ENCODE results near the gene RXRA.

The RXRA gene

GRCh38 chr9:134388976-134389375, 62.7 kb downstream of the RXRA start:
- Histone ChIP-seq H3K4me3 (ENCODE audit: low read length) (no peak overlapping the region), H3K9me3 (replicated peaks; ENCODE audit: low read length) (no peaks in the 10 kb centered on the region), H3K4me2 (ENCODE audit: low read length) (no peak overlapping the region), H3K27me3 (ENCODE audit: control insufficient read depth, insufficient read depth, low read length) (no peaks in the 10 kb centered on the region), H3K4me1 (ENCODE audit: control insufficient read depth, insufficient read depth, low read length) (peaks cover 28% of the 10 kb centered on the region), H3K9ac (ENCODE audit: low read depth, low read length) (no peak overlapping the region), H3K36me3 (ENCODE audit: insufficient read depth, low read length) (no peaks in the 10 kb centered on the region)

DNA sequence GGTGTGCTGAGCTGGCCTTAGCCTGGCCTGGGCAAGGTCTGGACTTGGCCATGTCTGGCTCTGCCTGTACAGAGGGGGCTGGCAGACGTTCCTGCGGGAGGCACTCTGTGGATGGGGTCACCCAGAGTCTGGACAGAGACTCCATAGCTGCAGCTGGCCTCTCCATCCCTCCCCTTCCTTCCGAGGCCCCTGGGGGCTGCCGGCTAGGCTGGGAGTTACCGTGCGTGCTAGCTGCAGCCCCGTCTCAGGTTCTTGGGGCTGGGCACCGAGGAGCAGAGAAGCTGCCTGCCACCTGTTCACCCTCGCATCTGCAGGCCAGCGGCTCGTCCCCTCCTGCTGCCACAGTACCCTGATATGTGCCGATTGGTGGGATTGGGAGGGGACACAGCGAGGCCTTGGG, 63.4 kb downstream of the RXRA start:
- peaks cover 25% of the 10 kb centered on the region for H3K4me1 ChIP-seq (ENCODE audit: control insufficient read depth, insufficient read depth, low read length)

DNA sequence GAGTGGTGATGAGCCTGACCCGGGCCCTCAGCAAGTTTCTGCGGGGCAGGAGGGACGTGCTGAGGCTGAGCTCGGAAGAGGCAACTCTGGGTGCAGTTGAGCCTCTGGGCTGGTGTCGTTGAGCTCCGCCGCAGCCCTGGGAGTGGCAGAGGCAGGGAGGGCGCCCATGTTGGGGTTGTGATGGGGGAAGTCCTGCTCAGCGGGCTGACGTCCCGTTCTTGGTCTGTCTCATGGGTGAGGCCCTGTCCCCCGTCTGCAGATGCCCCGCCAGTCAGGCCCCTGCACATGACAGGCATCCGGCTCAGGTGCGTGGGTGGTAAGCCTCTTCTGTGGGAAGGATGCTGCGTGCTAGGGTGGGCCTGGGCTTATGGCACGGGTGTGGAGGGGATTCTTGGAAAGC, 64.3 kb downstream of the RXRA start:
- Histone ChIP-seq H3K4me3 (ENCODE audit: low read length) (no peak overlapping the region), H3K9ac (ENCODE audit: low read depth, low read length) (no peak overlapping the region), H3K4me1 (ENCODE audit: control insufficient read depth, insufficient read depth, low read length) (peaks cover 16% of the 10 kb centered on the region), H3K36me3 (ENCODE audit: insufficient read depth, low read length) (no peaks in the 10 kb centered on the region), H3K9me3 (replicated peaks; ENCODE audit: low read length) (no peaks in the 10 kb centered on the region), H3K4me2 (ENCODE audit: low read length) (no peak overlapping the region), H3K27me3 (ENCODE audit: control insufficient read depth, insufficient read depth, low read length) (no peaks in the 10 kb centered on the region)

More for the DNA sequence above, 63.4 kb downstream of the RXRA start:
- Histone ChIP-seq H3K27me3 (ENCODE audit: control insufficient read depth, insufficient read depth, low read length) (no peaks in the 10 kb centered on the region), H3K4me2 (ENCODE audit: low read length) (no peak overlapping the region), H3K4me3 (ENCODE audit: low read length) (no peak overlapping the region), H3K36me3 (ENCODE audit: insufficient read depth, low read length) (no peaks in the 10 kb centered on the region), H3K9ac (ENCODE audit: low read depth, low read length) (no peak overlapping the region), H3K9me3 (replicated peaks; ENCODE audit: low read length) (no peaks in the 10 kb centered on the region)

DNA sequence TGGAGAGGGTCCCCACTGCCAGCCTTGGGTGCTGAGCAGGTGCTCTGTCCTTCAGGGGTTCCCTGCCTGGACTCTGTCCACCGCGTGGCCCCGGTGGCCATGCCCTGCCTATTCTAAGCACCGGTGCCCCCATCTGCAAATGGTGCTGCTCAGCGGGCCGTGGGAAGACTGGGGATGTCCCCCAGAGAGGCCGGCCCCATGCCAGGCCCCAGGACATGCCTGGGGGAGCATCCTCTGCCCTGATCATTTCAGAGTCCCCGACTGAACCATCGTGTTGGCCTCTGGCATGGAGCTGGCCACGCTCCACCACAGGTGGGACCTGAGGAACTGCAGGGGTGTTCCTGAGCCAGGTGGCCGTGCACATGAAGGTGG, 64.7 kb downstream of the RXRA start:
- H3K9ac ChIP-seq (ENCODE audit: low read depth, low read length), result no peak overlapping the region
- H3K9me3 ChIP-seq (replicated peaks; ENCODE audit: low read length), result no peaks in the 10 kb centered on the region
- no peaks in the 10 kb centered on the region for H3K27me3 ChIP-seq (ENCODE audit: control insufficient read depth, insufficient read depth, low read length)
- no peaks in the 10 kb centered on the region for H3K36me3 ChIP-seq (ENCODE audit: insufficient read depth, low read length)
- H3K4me2 ChIP-seq (ENCODE audit: low read length), result no peak overlapping the region
- peaks cover 16% of the 10 kb centered on the region for H3K4me1 ChIP-seq (ENCODE audit: control insufficient read depth, insufficient read depth, low read length)
- H3K4me3 ChIP-seq (ENCODE audit: low read length), result no peak overlapping the region

- Histone ChIP-seq H3K4me3 (ENCODE audit: low read length) (no peak overlapping the region), H3K9ac (ENCODE audit: low read depth, low read length) (no peak overlapping the region), H3K27me3 (ENCODE audit: control insufficient read depth, insufficient read depth, low read length) (no peaks in the 10 kb centered on the region), H3K36me3 (ENCODE audit: insufficient read depth, low read length) (no peaks in the 10 kb centered on the region), H3K9me3 (replicated peaks; ENCODE audit: low read length) (no peaks in the 10 kb centered on the region), H3K4me1 (ENCODE audit: control insufficient read depth, insufficient read depth, low read length) (peaks cover 22% of the 10 kb centered on the region), H3K4me2 (ENCODE audit: low read length) (no peak overlapping the region)
Measured at GRCh38 chr9:134391319-134392231, 65.3 kb downstream of the RXRA start.

DNA sequence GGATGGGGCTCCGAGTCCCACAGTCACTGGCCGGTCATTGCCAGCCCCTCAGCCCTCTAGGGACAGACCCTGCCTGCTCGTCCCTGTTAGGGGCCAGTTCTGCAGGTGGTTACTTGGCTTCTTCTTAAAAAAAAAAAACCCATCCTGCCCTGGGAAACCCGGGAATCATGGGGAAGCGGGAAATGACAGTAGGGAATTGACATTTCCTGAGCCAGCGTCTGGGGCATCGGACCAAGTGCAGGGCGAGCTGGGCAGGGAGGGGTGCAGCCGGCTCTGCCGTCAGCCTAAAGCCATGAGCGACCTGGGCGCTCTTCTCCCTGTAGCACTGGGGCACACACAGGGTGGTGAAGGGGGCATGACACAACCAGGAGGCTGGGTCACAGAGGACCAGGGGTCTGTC, 66.6 kb downstream of the RXRA start:
- no peaks in the 10 kb centered on the region for H3K36me3 ChIP-seq (ENCODE audit: insufficient read depth, low read length)
- H3K27me3 ChIP-seq (ENCODE audit: control insufficient read depth, insufficient read depth, low read length), result no peaks in the 10 kb centered on the region
- H3K4me1 ChIP-seq (ENCODE audit: control insufficient read depth, insufficient read depth, low read length), result peaks cover 15% of the 10 kb centered on the region
- no peaks in the 10 kb centered on the region for H3K9me3 ChIP-seq (replicated peaks; ENCODE audit: low read length)
- no peak overlapping the region for H3K4me3 ChIP-seq (ENCODE audit: low read length)
- no peak overlapping the region for H3K9ac ChIP-seq (ENCODE audit: low read depth, low read length)
- H3K4me2 ChIP-seq (ENCODE audit: low read length), result no peak overlapping the region

DNA sequence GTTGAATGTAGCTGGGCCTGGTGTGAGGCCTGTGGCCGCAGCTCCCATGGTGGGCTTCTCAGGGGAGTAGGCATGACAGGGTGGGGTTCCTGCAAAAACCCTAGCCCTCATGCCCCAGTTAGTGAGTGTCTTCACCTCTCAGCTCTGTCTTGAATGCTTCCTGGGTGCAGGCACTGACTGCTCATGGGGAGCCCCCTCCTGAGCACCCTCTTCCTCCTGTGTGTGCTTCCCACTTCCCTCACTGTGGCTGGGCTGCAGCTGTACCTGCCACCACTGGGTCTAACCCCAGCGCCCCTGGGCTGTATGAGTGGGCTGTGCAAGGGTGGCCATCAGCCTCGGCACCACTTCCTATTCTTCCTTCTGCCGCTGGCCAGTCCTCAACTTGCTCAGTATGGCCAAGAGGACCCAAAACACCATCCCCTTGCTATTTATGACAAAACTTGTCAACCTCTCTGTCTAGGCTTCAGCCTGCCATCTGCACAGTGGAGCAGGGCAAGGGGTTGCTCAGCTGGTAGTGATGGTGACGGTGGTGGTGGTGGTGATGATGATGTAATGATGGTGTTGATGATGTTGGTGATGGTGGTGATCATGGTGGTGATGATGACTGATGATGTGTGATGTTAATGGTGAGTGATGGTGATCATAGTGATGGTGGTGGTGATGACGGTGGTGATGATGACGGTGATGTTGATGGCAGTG, 67.5 kb downstream of the RXRA start:
- no peak overlapping the region for H3K9ac ChIP-seq (ENCODE audit: low read depth, low read length)
- H3K4me1 ChIP-seq (ENCODE audit: control insufficient read depth, insufficient read depth, low read length), result peaks cover 15% of the 10 kb centered on the region
- H3K27me3 ChIP-seq (ENCODE audit: control insufficient read depth, insufficient read depth, low read length), result no peaks in the 10 kb centered on the region
- H3K4me2 ChIP-seq (ENCODE audit: low read length), result no peak overlapping the region
- H3K4me3 ChIP-seq (ENCODE audit: low read length), result no peak overlapping the region
- H3K36me3 ChIP-seq (ENCODE audit: insufficient read depth, low read length), result no peaks in the 10 kb centered on the region
- H3K9me3 ChIP-seq (replicated peaks; ENCODE audit: low read length), result no peaks in the 10 kb centered on the region

GRCh38 chr9:134395002-134395517, 68.8 kb downstream of the RXRA start:
- Histone ChIP-seq H3K9ac (ENCODE audit: low read depth, low read length) (no peak overlapping the region), H3K4me3 (ENCODE audit: low read length) (no peak overlapping the region)

DNA sequence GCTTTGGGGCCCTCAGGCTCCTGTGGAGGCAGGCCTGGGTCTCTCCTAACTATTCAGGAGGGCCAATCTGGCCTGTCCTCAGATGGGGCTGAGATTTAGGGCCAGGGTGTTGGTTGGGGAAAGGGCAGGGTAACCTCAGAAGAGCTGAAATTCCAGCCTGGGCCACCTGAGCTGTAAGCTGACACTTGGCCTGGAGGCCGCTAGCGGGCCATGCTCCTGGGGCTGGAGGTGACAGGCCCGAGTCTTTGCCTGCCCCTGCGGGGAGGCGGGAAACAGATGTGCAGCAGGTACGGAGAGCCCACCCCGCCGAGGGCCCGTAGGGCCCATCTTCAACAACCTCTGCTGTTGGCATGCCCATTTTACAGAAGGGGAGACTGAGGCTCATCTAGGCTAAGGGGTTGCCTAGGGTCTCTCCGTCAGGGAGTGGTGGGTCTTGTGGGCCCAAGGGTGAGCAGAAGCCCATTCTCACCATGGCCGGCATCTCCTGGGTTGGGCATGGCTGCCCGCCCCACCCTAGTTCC, 69.5 kb downstream of the RXRA start:
- Histone ChIP-seq H3K4me1 (ENCODE audit: control insufficient read depth, insufficient read depth, low read length) (peaks cover 15% of the 10 kb centered on the region), H3K27me3 (ENCODE audit: control insufficient read depth, insufficient read depth, low read length) (no peaks in the 10 kb centered on the region), H3K4me2 (ENCODE audit: low read length) (no peak overlapping the region), H3K36me3 (ENCODE audit: insufficient read depth, low read length) (peaks cover 3% of the 10 kb centered on the region), H3K9me3 (replicated peaks; ENCODE audit: low read length) (peaks cover 4% of the 10 kb centered on the region), H3K9ac (ENCODE audit: low read depth, low read length) (no peak overlapping the region), H3K4me3 (ENCODE audit: low read length) (no peak overlapping the region)

More at GRCh38 chr9:134395002-134395517, 68.8 kb downstream of the RXRA start:
- no peaks in the 10 kb centered on the region for H3K27me3 ChIP-seq (ENCODE audit: control insufficient read depth, insufficient read depth, low read length)
- peaks cover 15% of the 10 kb centered on the region for H3K4me1 ChIP-seq (ENCODE audit: control insufficient read depth, insufficient read depth, low read length)
- peaks cover 4% of the 10 kb centered on the region for H3K9me3 ChIP-seq (replicated peaks; ENCODE audit: low read length)
- peaks cover 3% of the 10 kb centered on the region for H3K36me3 ChIP-seq (ENCODE audit: insufficient read depth, low read length)
- no peak overlapping the region for H3K4me2 ChIP-seq (ENCODE audit: low read length)

- H3K4me3 ChIP-seq (ENCODE audit: low read length), result no peak overlapping the region
- H3K36me3 ChIP-seq (ENCODE audit: insufficient read depth, low read length), result peaks cover 3% of the 10 kb centered on the region
- H3K9me3 ChIP-seq (replicated peaks; ENCODE audit: low read length), result peaks cover 4% of the 10 kb centered on the region
- H3K27me3 ChIP-seq (ENCODE audit: control insufficient read depth, insufficient read depth, low read length), result no peaks in the 10 kb centered on the region
- H3K4me2 ChIP-seq (ENCODE audit: low read length), result peak overlapping the region; percentile 47
- peaks cover 15% of the 10 kb centered on the region for H3K4me1 ChIP-seq (ENCODE audit: control insufficient read depth, insufficient read depth, low read length)
- H3K9ac ChIP-seq (ENCODE audit: low read depth, low read length), result peak overlapping the region; percentile 16
Measured at GRCh38 chr9:134396258-134396742, 70.0 kb downstream of the RXRA start.

DNA sequence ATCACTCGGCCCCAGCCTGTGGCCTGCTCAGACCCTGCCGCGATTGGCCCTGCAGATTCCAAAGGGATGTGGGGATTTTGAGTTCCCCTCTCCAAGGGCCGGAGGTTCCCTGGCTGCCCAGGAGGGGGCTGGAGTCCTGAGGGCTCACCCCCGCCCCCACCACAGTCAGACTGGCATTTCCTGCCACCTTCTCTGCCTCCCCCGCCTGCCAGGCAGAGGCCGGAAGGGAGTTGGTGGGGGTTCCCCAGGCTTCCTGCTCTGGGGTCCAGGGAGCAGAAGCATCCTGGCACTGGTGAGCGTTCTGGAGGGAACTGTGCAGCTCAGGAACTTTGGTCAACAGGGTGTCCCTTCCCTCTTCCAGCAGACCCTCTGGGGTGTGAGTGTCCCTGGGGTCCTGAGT, 70.6 kb downstream of the RXRA start:
- H3K4me3 ChIP-seq (ENCODE audit: low read length), result no peak overlapping the region
- H3K4me2 ChIP-seq (ENCODE audit: low read length), result peak overlapping the region; percentile 47
- H3K36me3 ChIP-seq (ENCODE audit: insufficient read depth, low read length), result peaks cover 3% of the 10 kb centered on the region
- H3K27me3 ChIP-seq (ENCODE audit: control insufficient read depth, insufficient read depth, low read length), result no peaks in the 10 kb centered on the region
- peaks cover 15% of the 10 kb centered on the region for H3K4me1 ChIP-seq (ENCODE audit: control insufficient read depth, insufficient read depth, low read length)
- H3K9ac ChIP-seq (ENCODE audit: low read depth, low read length), result peak overlapping the region; percentile 16
- H3K9me3 ChIP-seq (replicated peaks; ENCODE audit: low read length), result peaks cover 4% of the 10 kb centered on the region

Measured in skeletal muscle satellite cell (primary cell).